Prostate gland (tissue), 2 donors: ENCODE results near the gene SNX6. TPM values are rescaled to one million over a fixed set of nuclear protein-coding genes. Genes with fewer than 3 reads are reported as not detected.

Experiments
- DNase-seq: peaks from one replicate; pipeline ENCODE4 v3.0.0-alpha.2; 2019; ENCODE audit warnings: low spot score
- H3K27ac ChIP-seq, 2 donors: fragments of 200-600 bp; sonication (generic); 2 replicates each; pipeline ENCODE4 v1.5.1; 2017 to 2019
- H3K27me3 ChIP-seq: fragments of 200-600 bp; sonication (generic); replicated peaks from 2 replicates; pipeline ENCODE4 v1.5.1; 2019; ENCODE audit not compliant: insufficient read depth
- H3K36me3 ChIP-seq, 2 donors: fragments of 200-600 bp; sonication (generic); 1 replicate in 1 of 2; 2 replicates in 1 of 2; pipeline versions ENCODE4 v1.5.1 to v1.8.1; 2017 to 2019
- H3K4me1 ChIP-seq: fragments of 200-600 bp; sonication (generic); replicated peaks from 2 replicates; pipeline ENCODE4 v1.5.1; 2019
- H3K4me3 ChIP-seq, 2 donors: fragments of 200-600 bp; sonication (generic); 2 replicates each; pipeline ENCODE4 v1.5.1; 2017 to 2019
- H3K9me3 ChIP-seq: fragments of 200-600 bp; sonication (generic); 2 replicates; pipeline ENCODE4 v1.5.1; 2017
- POLR2A ChIP-seq: fragments of 450-650 bp; IDR thresholded peaks from one replicate; pipeline ENCODE4 v1.6.1; 2016; ENCODE audit warnings: antibody characterized with exemption, mild to moderate bottlenecking
- POLR2AphosphoS5 ChIP-seq: sonication (generic); formaldehyde crosslinking; IDR thresholded peaks from one replicate; pipeline ENCODE4 v1.6.1; 2017; ENCODE audit warnings: antibody characterized with exemption
- WGBS: methylation state at CpG from one replicate; pipeline ENCODE4 v1.1.5; 2018; 5-methylcytosine and 5-hydroxymethylcytosine counted together
- intact Hi-C: fragments of 100-400 bp; cut with DNase I; formaldehyde crosslinking; loops from one replicate; pipeline ENCODE4 v1.14.2; 2022
- total RNA-seq, 2 donors: library from RNA; depleted of rRNA; stranded (reverse); fragments of >200 nt; gene quantifications; one replicate each; pipeline ENCODE4 v1.1.0, GENCODE V29; 2016
- TF ChIP-seq, protein P1 (sequence below), 4 experiments: fragments of 200-600 bp in 2 of 4; fragments of 450-650 bp in 2 of 4; sonication (generic) in 2 of 4; IDR thresholded peaks; 1 replicate in 3 of 4; 2 replicates in 1 of 4; pipeline ENCODE4 v1.5.1; 2016 to 2019; ENCODE audit warnings: antibody characterized with exemption in 4 of 4, mild to moderate bottlenecking in 2 of 4, moderate library complexity in 2 of 4

SNX6 gene
- 100 to 1,000 TPM; 116 to 128 TPM for total RNA-seq

DNA sequence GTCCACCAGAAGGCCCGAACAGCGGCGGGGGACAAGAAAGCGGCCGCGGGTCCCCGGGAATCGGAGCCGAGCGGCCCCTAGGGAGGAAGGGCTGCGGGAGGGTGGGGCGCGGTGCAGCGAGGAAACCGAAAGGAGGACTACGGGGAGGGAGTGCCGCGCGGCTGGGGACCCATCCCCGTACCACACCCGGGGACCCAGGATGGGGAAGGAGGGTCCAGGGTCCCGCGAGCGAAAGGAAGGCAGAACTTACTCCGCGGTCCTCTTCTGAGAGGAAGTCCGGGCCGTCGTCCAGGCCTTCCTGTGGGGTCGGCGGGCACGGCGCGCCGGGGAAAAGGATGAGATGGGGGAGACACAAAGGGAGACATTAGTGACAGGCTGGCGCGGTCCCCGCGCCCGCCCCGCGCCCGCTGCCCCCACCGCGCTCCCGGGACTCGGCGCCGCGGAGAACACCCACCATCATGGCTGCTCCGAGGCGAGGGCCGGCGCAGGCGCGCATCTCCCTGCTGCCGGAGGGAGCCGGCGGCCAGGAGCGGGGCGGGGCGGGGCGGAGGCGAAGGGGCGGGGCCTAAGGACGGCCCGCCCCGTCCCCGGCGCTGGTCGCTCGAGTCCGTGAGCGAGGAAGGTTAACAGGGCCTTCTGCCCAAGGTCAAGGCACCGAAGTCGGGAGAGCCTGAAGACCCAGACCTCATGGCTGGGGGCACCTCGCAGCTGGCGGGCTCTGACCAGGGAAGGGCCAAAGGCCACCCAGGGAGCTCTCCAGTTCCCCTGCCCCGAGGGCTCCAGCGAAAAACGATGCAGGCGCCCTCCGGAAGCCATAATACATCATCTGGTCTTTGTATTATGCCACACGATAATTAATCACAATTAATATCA, at the start of gene SNX6:
Gene SNX6, minus strand, starts transcription at position 492 of the 873 bp plus-strand sequence. Its CDS starts 32 bp downstream, at position 460.
- H3K9me3 ChIP-seq: no peaks in the 10 kb centered on the region
- 4% methylated on average over 56 of the region's 84 CpGs for WGBS
- H3K4me3 ChIP-seq: peak within 1 kb of the TSS; percentile 75 to 96
- no peaks in the 10 kb centered on the region for H3K27me3 ChIP-seq
- intact Hi-C loops: loop anchor here (10.0 kb wide), 1 partner anchor 65 kb away; no protein-coding TSS in a partner anchor
- peak; percentile 78 for DNase-seq
- TF ChIP-seq POLR2A (peak; percentile 72), POLR2AphosphoS5 (no peak)
- TF ChIP-seq, protein P1, sequence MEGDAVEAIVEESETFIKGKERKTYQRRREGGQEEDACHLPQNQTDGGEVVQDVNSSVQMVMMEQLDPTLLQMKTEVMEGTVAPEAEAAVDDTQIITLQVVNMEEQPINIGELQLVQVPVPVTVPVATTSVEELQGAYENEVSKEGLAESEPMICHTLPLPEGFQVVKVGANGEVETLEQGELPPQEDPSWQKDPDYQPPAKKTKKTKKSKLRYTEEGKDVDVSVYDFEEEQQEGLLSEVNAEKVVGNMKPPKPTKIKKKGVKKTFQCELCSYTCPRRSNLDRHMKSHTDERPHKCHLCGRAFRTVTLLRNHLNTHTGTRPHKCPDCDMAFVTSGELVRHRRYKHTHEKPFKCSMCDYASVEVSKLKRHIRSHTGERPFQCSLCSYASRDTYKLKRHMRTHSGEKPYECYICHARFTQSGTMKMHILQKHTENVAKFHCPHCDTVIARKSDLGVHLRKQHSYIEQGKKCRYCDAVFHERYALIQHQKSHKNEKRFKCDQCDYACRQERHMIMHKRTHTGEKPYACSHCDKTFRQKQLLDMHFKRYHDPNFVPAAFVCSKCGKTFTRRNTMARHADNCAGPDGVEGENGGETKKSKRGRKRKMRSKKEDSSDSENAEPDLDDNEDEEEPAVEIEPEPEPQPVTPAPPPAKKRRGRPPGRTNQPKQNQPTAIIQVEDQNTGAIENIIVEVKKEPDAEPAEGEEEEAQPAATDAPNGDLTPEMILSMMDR (IDR thresholded peaks at IDR 0.05): peak in 1 of 4 experiments; percentile 5
- H3K4me1 ChIP-seq: no peaks in the 10 kb centered on the region
- H3K27ac ChIP-seq: peak within 1 kb of the TSS; percentile 88 to 93
- no peaks in the 10 kb centered on the region for H3K36me3 ChIP-seq

DNA sequence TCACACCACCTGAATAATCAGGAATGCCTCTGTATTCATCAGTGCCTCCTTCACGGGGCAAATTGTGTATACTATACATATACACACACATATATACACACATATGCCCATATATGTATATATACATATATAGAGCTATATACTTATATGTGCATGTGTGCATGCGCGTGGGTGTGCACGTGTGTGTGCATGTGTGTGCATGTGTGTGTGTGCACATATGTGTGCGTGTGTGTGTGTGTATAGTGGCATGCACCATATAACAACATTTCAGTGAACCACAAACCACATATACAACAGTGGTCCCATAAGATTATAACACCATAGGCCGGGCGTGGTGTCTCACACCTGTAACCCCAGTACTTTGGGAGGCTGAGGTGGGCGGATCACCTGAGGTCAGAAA, 48.8 kb upstream of the SNX6 start:
- no peak overlapping the region for H3K4me3 ChIP-seq
- H3K9me3 ChIP-seq: no peaks in the 10 kb centered on the region
- intact Hi-C loops: no loop called here
- WGBS: 93% methylated on average over 8 of the region's 8 CpGs
- H3K27ac ChIP-seq: no peak overlapping the region
- no peak for DNase-seq
- H3K27me3 ChIP-seq: no peaks in the 10 kb centered on the region
- TF ChIP-seq, protein P1 (IDR thresholded peaks at IDR 0.05): no peak
- no peaks in the 10 kb centered on the region for H3K36me3 ChIP-seq
- no peaks in the 10 kb centered on the region for H3K4me1 ChIP-seq

DNA sequence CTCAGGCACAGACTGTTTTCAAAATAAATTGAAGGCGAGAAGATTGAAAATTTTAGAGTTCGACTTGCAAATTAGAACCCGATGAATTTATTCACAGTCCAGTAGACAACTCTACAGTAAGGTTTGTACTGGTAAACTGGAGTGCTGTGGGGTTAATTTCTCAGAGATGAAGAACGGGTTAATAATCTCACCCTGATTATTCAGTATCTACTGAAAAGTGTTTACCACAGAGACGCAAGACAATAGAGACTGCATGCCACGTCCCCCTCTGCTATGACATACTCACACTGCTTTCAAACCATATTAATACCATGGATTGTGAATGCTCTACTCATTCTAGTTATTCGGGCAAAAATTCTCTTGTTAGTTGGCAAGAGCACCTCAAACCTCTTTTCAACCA, 48.4 kb upstream of the SNX6 start:
- Histone ChIP-seq H3K9me3 (no peaks in the 10 kb centered on the region), H3K4me3 (no peak overlapping the region), H3K4me1 (no peaks in the 10 kb centered on the region), H3K27ac (no peak overlapping the region), H3K36me3 (no peaks in the 10 kb centered on the region), H3K27me3 (no peaks in the 10 kb centered on the region)
- 60% methylated on average over 7 of the region's 7 CpGs for WGBS
- intact Hi-C loops: no loop called here
- no peak for TF ChIP-seq POLR2AphosphoS5
- no peak for DNase-seq

DNA sequence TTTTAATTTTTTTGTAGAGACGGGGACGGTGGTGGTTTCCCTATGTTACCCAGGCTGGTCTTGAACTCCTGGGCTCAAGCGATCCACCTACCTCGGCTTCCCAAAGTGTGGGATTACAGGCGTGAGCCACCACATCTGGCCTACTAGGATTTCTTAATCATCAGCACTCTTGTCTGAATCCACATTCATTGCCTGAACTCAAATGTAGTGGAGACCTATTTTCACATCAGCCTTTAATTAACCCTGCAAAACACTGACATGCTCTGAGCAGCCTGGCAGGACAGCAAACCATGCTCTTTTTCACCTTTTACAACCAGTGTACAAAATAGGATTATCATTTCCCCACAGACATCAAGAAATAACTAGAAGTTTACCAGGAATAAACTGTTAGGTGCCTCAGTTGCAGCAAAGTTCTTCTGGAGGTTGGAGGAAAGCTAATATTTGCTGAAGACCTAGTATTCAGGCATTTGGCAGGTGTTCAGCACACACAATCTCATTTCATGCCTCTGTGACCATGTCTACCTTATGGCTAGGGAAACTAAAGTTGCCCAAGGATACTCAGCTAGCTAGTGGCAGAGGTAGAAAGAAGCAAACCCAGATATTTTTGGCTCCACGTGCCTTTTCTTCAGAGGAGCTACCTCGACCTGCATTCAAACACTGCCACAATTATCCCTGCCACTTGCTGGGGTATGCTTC, 46.7 kb upstream of the SNX6 start:
- Histone ChIP-seq H3K9me3 (no peaks in the 10 kb centered on the region), H3K4me3 (no peak overlapping the region), H3K4me1 (no peaks in the 10 kb centered on the region), H3K36me3 (no peaks in the 10 kb centered on the region), H3K27me3 (no peaks in the 10 kb centered on the region), H3K27ac (no peak overlapping the region)
- DNase-seq: peak; percentile 18
- intact Hi-C loops: no loop called here
- TF ChIP-seq POLR2A (no peak), POLR2AphosphoS5 (no peak)
- TF ChIP-seq, protein P1 (IDR thresholded peaks at IDR 0.05): no peak
- 82% methylated on average over 7 of the region's 7 CpGs for WGBS

DNA sequence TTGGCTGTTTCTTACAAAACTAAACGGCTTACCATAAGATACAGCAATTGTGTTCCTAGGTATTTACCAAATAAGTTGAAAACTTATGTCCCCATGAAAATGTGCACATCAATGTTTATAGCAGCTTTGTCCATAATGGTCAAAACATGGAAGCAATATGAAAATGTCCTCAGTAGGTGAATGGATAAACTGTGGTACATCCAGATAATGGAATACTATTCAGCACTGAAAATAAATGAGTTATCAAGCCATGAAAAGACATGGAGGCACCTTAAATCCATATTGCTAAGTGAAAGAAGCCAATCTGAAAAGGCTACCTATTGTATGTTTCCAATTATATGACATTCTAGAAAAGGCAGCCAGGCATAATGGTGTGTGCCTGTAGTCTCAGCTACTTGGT, 43.8 kb upstream of the SNX6 start:
- no peak overlapping the region for H3K27ac ChIP-seq
- H3K4me3 ChIP-seq: no peak overlapping the region
- intact Hi-C loops: loop anchor here (1.0 to 2.0 kb wide), 2 partner anchors 50 to 201 kb away; partner anchors contain the start of gene BAZ1A
- TF ChIP-seq POLR2AphosphoS5: no peak
- TF ChIP-seq, protein P1 (IDR thresholded peaks at IDR 0.05): no peak
- no peak for TF ChIP-seq POLR2A
- no peaks in the 10 kb centered on the region for H3K4me1 ChIP-seq
- no peak for DNase-seq
- WGBS: 52% methylated on average over 1 of the region's 1 CpG
- H3K36me3 ChIP-seq: no peaks in the 10 kb centered on the region
- H3K9me3 ChIP-seq: no peaks in the 10 kb centered on the region
- H3K27me3 ChIP-seq: no peaks in the 10 kb centered on the region
